Activated T-helper 17 cell treated with anti-CD3 and anti-CD28 coated beads, Interleukin-2, amount 50 U/mL, for 72 hours (primary cell): ENCODE data around the gene RBM12. TPM values are rescaled to one million over a fixed set of nuclear protein-coding genes. Genes with fewer than 3 reads are reported as not detected.

Experiments
- ATAC-seq: fragments of 150-1000 bp; cut with Tn5 transposase; replicated peaks from 2 replicates; pipeline ENCODE4 v1.10.0; 2021; ENCODE audit warnings: mild to moderate bottlenecking, moderate library complexity
- H3K27ac Mint-ChIP-seq: one replicate; pipeline ENCODE4 v1.8.0; 2022; ENCODE audit warnings: mixed read lengths
- H3K27me3 Mint-ChIP-seq: one replicate; pipeline ENCODE4 v1.8.0; 2022; ENCODE audit warnings: mixed read lengths
- H3K36me3 Mint-ChIP-seq: one replicate; pipeline ENCODE4 v1.8.0; 2022; ENCODE audit warnings: low read depth, mild to moderate bottlenecking, mixed read lengths
- H3K4me1 Mint-ChIP-seq: one replicate; pipeline ENCODE4 v1.8.0; 2022; ENCODE audit warnings: mixed read lengths
- H3K4me3 Mint-ChIP-seq: one replicate; pipeline ENCODE4 v1.8.0; 2022; ENCODE audit warnings: mild to moderate bottlenecking, mixed read lengths
- H3K9me3 Mint-ChIP-seq: one replicate; pipeline ENCODE4 v1.8.0; 2022; ENCODE audit warnings: mixed read lengths
- total RNA-seq, 2 donors: library from RNA; stranded (reverse); gene quantifications; one replicate each; pipeline ENCODE4 v1.2.3, GENCODE V29; 2022

Gene RBM12
- total RNA-seq, 2 donors from 2014 or later = 106 to 116 TPM

- Mint-ChIP-seq H3K27me3 (no peaks in the 10 kb centered on the region), H3K4me3 (no peak overlapping the region), H3K4me1 (peaks cover 25% of the 10 kb centered on the region), H3K27ac (no peak overlapping the region), H3K9me3 (no peaks in the 10 kb centered on the region), H3K36me3 (peaks cover 20% of the 10 kb centered on the region)
- ATAC-seq = no peak
Observed at GRCh38 chr20:35653430-35653734, 11.3 kb downstream of the RBM12 start.

GRCh38 chr20:35652641-35653429 lies 11.9 kb downstream of the RBM12 start:
- Mint-ChIP-seq H3K36me3 (peaks cover 15% of the 10 kb centered on the region), H3K9me3 (no peaks in the 10 kb centered on the region), H3K4me3 (no peak overlapping the region), H3K4me1 (peaks cover 27% of the 10 kb centered on the region), H3K27ac (no peak overlapping the region), H3K27me3 (no peaks in the 10 kb centered on the region)
- ATAC-seq = no peak

- ATAC-seq = no peak
- H3K9me3 Mint-ChIP-seq = no peaks in the 10 kb centered on the region
- H3K4me1 Mint-ChIP-seq = peaks cover 22% of the 10 kb centered on the region
- H3K27ac Mint-ChIP-seq = no peak overlapping the region
- peaks cover 12% of the 10 kb centered on the region for H3K36me3 Mint-ChIP-seq
- no peaks in the 10 kb centered on the region for H3K27me3 Mint-ChIP-seq
- no peak overlapping the region for H3K4me3 Mint-ChIP-seq
Observed at GRCh38 chr20:35651958-35652357, 12.7 kb downstream of the RBM12 start.

DNA sequence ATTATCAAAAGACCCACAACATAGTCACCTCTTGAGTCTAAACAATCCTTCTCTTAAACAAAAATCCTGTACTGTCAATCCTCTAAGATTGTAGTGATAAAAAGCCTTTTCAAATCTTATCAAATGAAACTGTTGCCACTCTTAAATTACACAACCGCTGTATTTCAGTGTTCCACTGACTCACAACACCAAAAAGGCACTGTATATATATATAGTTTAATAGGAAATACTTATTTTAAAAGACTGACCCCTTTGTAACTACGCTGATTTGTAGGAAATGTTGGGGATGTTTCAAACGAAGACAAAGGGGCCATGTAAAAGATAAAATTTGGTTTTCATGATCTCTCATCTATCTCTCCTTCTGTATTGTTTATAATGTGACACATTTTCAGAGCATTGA lies 14.1 kb downstream of the RBM12 start:
- Mint-ChIP-seq H3K36me3 (peaks cover 5% of the 10 kb centered on the region), H3K9me3 (no peaks in the 10 kb centered on the region), H3K27me3 (no peaks in the 10 kb centered on the region), H3K4me3 (peak overlapping the region; percentile 3), H3K4me1 (peaks cover 23% of the 10 kb centered on the region), H3K27ac (peak overlapping the region; percentile 73)
- ATAC-seq = no peak

DNA sequence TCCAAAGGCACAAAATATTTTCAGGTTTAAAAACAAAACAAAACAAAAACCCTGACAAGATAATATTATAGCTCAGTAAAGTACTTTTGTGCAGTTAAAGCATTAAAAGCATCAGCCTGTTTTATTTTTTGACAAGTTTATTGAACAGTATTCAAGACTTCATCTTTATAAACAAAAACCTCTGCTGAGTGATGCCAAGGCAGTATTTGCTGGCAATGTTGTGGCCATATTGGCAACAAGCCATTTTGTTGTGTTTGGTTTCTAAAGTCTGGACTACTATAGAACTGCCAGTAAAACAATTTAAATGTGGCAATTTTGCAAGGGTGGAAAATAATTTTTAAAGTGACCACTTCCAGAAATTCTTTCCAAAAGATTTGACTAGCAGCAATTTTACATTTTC lies 15.9 kb downstream of the RBM12 start:
- peaks cover 10% of the 10 kb centered on the region for H3K36me3 Mint-ChIP-seq
- no peak overlapping the region for H3K4me3 Mint-ChIP-seq
- H3K27me3 Mint-ChIP-seq = no peaks in the 10 kb centered on the region
- no peaks in the 10 kb centered on the region for H3K9me3 Mint-ChIP-seq
- ATAC-seq = no peak
- H3K27ac Mint-ChIP-seq = peak overlapping the region; percentile 30
- H3K4me1 Mint-ChIP-seq = peaks cover 30% of the 10 kb centered on the region

GRCh38 chr20:35644806-35645205 lies 19.9 kb downstream of the RBM12 start:
- H3K4me1 Mint-ChIP-seq = peaks cover 46% of the 10 kb centered on the region
- no peak overlapping the region for H3K4me3 Mint-ChIP-seq
- no peak for ATAC-seq
- H3K27ac Mint-ChIP-seq = no peak overlapping the region
- H3K36me3 Mint-ChIP-seq = peaks cover 18% of the 10 kb centered on the region
- no peaks in the 10 kb centered on the region for H3K9me3 Mint-ChIP-seq
- no peaks in the 10 kb centered on the region for H3K27me3 Mint-ChIP-seq

GRCh38 chr20:35643045-35643444 lies 21.7 kb downstream of the RBM12 start:
- ATAC-seq = no peak

DNA sequence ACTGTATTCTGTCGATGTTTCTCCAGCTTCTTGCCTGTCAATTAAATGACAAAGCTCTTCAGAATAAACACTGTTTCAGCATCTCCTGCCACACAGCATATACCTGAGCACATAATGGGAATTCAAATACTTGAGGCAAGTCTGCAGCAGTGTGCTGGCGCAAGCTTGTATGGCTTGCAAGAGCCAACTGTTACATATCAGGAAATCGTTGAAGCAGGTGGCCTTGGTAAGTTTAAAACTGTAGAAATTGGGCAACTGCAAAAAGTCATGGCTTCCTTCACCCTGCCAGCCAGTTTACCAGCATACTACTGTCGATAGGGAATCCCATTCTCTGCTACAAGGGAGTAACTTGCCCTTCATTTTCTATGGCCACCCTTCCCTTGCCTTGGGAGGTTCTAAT lies 23.0 kb downstream of the RBM12 start:
- Mint-ChIP-seq H3K4me1 (peaks cover 62% of the 10 kb centered on the region), H3K36me3 (peaks cover 13% of the 10 kb centered on the region), H3K27me3 (no peaks in the 10 kb centered on the region), H3K27ac (no peak overlapping the region), H3K4me3 (no peak overlapping the region), H3K9me3 (no peaks in the 10 kb centered on the region)
- no peak for ATAC-seq

More at GRCh38 chr20:35643045-35643444, 21.7 kb downstream of the RBM12 start:
- Mint-ChIP-seq H3K27ac (peak overlapping the region; percentile 46), H3K27me3 (no peaks in the 10 kb centered on the region), H3K4me1 (peaks cover 49% of the 10 kb centered on the region), H3K9me3 (no peaks in the 10 kb centered on the region), H3K4me3 (no peak overlapping the region), H3K36me3 (peaks cover 18% of the 10 kb centered on the region)

DNA sequence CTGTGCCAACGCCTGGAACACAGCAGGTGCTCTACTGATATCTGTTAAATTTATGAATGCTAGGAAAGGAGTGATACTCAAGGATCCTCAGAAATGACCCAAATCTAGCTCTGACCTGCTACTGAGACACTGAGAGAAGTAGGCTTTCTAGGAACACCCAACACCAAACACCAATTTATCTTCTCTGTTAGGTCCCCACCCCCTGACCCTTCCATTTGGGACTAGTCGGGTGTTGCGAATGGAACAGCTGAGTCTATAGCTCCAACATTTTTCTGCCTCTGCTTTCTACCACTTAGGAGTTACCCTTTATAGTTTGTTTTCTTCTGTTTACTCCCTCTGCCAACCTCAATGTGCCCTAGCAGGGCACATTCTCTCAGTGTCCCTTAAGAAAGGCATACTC lies 24.0 kb downstream of the RBM12 start:
- Mint-ChIP-seq H3K36me3 (peaks cover 13% of the 10 kb centered on the region), H3K9me3 (no peaks in the 10 kb centered on the region), H3K27me3 (no peaks in the 10 kb centered on the region), H3K4me1 (peaks cover 66% of the 10 kb centered on the region), H3K4me3 (no peak overlapping the region), H3K27ac (peak overlapping the region; percentile 55)
- ATAC-seq = no peak

DNA sequence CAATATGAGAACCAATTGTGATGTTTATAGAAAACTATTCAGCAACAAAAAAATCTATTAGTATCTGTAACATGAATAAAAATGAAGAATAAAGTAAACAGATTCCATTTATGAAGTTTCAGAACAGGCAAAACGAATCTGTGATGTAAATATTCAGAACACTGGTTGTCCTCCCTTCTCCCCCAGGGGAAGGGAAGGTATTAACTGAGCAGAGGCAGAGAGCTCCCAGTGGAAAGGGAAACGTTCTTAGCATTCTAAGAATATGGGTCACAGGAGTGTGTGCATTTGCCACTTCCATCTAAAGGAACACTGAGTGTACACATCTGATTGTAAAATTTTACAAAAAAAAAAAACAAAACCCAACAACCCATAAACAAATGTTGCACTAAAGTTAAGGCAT lies 25.9 kb downstream of the RBM12 start:
- H3K9me3 Mint-ChIP-seq = no peaks in the 10 kb centered on the region
- no peak overlapping the region for H3K4me3 Mint-ChIP-seq
- H3K4me1 Mint-ChIP-seq = peaks cover 62% of the 10 kb centered on the region
- no peaks in the 10 kb centered on the region for H3K27me3 Mint-ChIP-seq
- H3K27ac Mint-ChIP-seq = peak overlapping the region; percentile 47
- H3K36me3 Mint-ChIP-seq = peaks cover 8% of the 10 kb centered on the region
- no peak for ATAC-seq

- Mint-ChIP-seq H3K36me3 (peaks cover 17% of the 10 kb centered on the region), H3K9me3 (no peaks in the 10 kb centered on the region), H3K4me1 (peaks cover 51% of the 10 kb centered on the region), H3K4me3 (no peak overlapping the region), H3K27me3 (no peaks in the 10 kb centered on the region), H3K27ac (peak overlapping the region; percentile 55)
- ATAC-seq = no peak
Observed at GRCh38 chr20:35637276-35637675, 27.4 kb downstream of the RBM12 start.

GRCh38 chr20:35636095-35636494 lies 28.6 kb downstream of the RBM12 start:
- ATAC-seq = no peak
- Mint-ChIP-seq H3K4me3 (no peak overlapping the region), H3K27ac (peak overlapping the region; percentile 84)

GRCh38 chr20:35635652-35636051 lies 29.0 kb downstream of the RBM12 start:
- no peak overlapping the region for H3K4me3 Mint-ChIP-seq
- no peaks in the 10 kb centered on the region for H3K27me3 Mint-ChIP-seq
- peaks cover 30% of the 10 kb centered on the region for H3K36me3 Mint-ChIP-seq
- peaks cover 40% of the 10 kb centered on the region for H3K4me1 Mint-ChIP-seq
- no peak for ATAC-seq
- H3K9me3 Mint-ChIP-seq = no peaks in the 10 kb centered on the region
- H3K27ac Mint-ChIP-seq = peak overlapping the region; percentile 84

More at GRCh38 chr20:35636095-35636494, 28.6 kb downstream of the RBM12 start:
- Mint-ChIP-seq H3K27me3 (no peaks in the 10 kb centered on the region), H3K4me1 (peaks cover 44% of the 10 kb centered on the region), H3K9me3 (no peaks in the 10 kb centered on the region), H3K36me3 (peaks cover 25% of the 10 kb centered on the region)

DNA sequence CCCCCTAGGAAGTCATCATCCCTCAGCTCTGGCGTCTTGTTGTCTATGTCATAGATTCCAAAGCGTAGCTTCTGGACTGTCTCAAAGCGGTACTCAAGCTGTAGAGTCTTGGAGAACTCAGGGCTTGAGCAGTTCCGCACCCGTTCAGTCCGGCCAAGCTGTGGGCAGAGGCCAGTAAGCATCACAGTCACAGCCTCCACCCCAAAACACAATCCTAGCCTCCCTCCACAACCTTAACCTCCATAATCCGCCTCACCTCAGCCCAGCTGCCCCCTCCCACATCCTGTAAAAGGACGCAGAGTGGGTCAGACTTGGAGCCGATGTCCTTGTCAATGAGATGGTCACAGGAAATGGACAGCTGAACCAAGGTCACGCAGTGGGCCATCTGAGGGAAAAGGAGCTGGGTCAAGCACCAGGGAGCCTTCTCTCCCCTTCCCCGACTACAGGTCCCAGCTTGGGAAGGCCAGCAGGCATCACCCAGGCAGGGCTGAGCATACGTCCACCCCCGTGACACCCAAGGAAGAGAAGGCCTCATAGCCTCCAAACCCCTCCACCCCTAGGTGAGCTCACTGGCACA lies 32.1 kb downstream of the RBM12 start:
- Mint-ChIP-seq H3K4me1 (peaks cover 18% of the 10 kb centered on the region), H3K27me3 (no peaks in the 10 kb centered on the region), H3K9me3 (no peaks in the 10 kb centered on the region), H3K4me3 (no peak overlapping the region), H3K36me3 (peaks cover 60% of the 10 kb centered on the region), H3K27ac (peak overlapping the region; percentile 73)
- ATAC-seq = no peak

DNA sequence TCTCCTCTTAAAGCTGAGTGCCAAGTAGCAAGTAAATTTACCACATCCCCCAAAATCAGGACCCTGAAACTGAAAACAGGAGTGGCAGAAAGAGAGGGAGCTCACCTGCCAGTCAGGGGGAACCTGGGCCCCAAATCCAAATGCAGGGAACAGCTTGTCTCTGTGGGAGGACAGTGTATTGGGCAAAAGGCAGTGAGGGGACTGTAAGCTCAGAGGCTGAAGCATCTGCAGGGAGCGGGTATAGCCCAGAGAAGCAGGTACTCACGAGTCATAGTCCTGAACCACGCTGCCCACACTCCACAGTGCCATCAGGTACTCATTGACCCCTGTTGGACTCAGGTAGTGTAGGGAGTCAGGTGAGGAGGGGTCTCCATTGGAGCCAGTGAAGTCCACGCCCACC lies 34.1 kb downstream of the RBM12 start:
- Mint-ChIP-seq H3K27ac (no peak overlapping the region), H3K9me3 (no peaks in the 10 kb centered on the region), H3K27me3 (no peaks in the 10 kb centered on the region), H3K4me1 (peaks cover 4% of the 10 kb centered on the region), H3K4me3 (no peak overlapping the region), H3K36me3 (peaks cover 80% of the 10 kb centered on the region)
- peak; percentile 31 for ATAC-seq
